ENCODE measurements around the gene EDN2.

- TF ChIP-seq CTCF (IDR thresholded peaks at IDR 0.05; ENCODE audit: insufficient read depth, low read length, poor library complexity, severe bottlenecking): no peak
- no peak; the same call in 1 of the 2 replicates for TF ChIP-seq EZH2phosphoT487 (conservative IDR thresholded peaks at IDR 0.05; ENCODE audit: low read length)
Measured at GRCh38 chr1:41496080-41497055, 11.9 kb upstream of the EDN2 start.
